Measurements from ENCODE around the gene GLCE. TPM values are rescaled to one million over a fixed set of nuclear protein-coding genes. Genes with fewer than 3 reads are reported as not detected.

The GLCE gene
- total and polyA plus RNA-seq, 2 donors (not counting 1 experiment from before 2014, with no cell fraction given) = 21.7 to 23.9 TPM

DNA sequence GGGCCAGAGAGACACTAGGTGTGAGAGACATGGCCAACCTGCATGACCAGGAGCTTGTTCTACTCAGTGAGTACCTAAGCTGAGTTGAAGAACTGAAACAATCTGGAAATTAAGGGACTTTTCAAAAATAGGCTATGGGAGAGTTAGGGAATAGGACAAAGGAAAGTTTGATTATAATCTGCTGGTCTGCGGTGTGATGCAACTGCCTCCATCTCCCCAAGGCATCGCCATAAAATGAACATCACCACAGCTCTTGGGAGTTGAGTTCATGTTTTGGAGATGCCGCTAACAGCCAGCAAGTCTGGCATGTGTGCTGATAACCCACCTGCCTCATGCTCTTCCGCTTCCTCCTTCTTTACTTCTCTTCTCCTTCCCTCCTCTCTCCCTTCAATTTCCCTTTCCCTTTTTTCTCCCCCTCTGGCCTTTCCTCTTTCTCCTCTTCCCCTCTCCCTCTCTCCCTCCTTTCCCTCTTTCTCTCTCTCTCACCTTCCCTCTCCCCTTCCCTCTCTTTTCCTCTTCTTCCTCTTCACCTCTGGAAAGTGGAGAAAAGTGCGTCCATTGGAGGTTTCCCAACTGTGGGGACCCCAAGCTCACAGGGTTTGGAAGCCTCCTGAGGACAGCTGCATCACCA lies 39.1 kb upstream of the GLCE start:
- H3K9me3 ChIP-seq (ENCODE audit: control insufficient read depth, insufficient read depth, low read depth, low read length) = no peaks in the 10 kb centered on the region
- H3K27me3 ChIP-seq (ENCODE audit: control insufficient read depth, insufficient read depth, low read length) = peaks cover 22% of the 10 kb centered on the region
- no peak overlapping the region for H3K27ac ChIP-seq (ENCODE audit: insufficient read depth, low read length)
- H4K20me1 ChIP-seq (ENCODE audit: control insufficient read depth, extremely low read depth, insufficient read depth, low read length) = no peaks in the 10 kb centered on the region
- H3K79me2 ChIP-seq (ENCODE audit: control insufficient read depth, insufficient read depth, low read length) = no peaks in the 10 kb centered on the region
- no peak for TF ChIP-seq EZH2 (IDR thresholded peaks at IDR 0.05; ENCODE audit: low read length, missing control alignments)
- TF ChIP-seq CTCF (conservative IDR thresholded peaks at IDR 0.05 in 1 of 2, IDR thresholded peaks at IDR 0.05 in 1 of 2; ENCODE audit: low read depth in 1 of 2, low read length in 2 of 2) = no peak
- H3K4me3 ChIP-seq (replicated peaks in 1 of 4; ENCODE audit: control extremely low read depth in 1 of 4, insufficient read depth in 1 of 4, low read depth in 3 of 4, low read length in 4 of 4) = no peak overlapping the region
- DNase-seq (ENCODE audit: low read depth in 2 of 2) = no peak
- H3K36me3 ChIP-seq (ENCODE audit: control insufficient read depth, insufficient read depth, low read length) = no peaks in the 10 kb centered on the region
- H3K4me2 ChIP-seq (ENCODE audit: extremely low read depth, insufficient read depth, low read length) = no peak overlapping the region
- no peaks in the 10 kb centered on the region for H3K4me1 ChIP-seq (ENCODE audit: control insufficient read depth, extremely low read depth, insufficient read depth, low read length)
- H3K9ac ChIP-seq (ENCODE audit: insufficient read depth, low read length) = no peak overlapping the region
- H2AFZ ChIP-seq (ENCODE audit: low read length) = no peak overlapping the region

DNA sequence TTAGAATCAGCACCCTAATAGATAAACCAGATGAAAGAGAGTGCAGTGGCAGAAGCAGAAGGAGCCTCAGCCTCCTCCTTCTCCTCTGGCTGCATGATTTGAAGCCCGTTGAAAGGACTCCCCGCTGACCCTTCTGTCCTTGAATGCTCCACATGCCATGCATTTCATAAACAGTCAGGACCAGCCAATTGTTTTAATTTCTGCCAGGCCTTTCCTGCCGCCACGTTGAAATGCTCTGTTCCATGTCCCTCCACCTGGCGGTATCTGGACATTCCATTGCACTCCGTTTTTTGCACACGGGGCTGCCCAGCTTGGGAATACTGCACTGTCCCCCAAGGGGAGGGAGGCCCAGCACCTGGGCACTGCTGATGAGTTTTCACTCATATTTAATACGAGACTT lies 35.2 kb upstream of the GLCE start:
- H3K4me2 ChIP-seq (ENCODE audit: extremely low read depth, insufficient read depth, low read length) = no peak overlapping the region
- no peaks in the 10 kb centered on the region for H3K9me3 ChIP-seq (ENCODE audit: control insufficient read depth, insufficient read depth, low read depth, low read length)
- no peaks in the 10 kb centered on the region for H4K20me1 ChIP-seq (ENCODE audit: control insufficient read depth, extremely low read depth, insufficient read depth, low read length)
- H3K4me1 ChIP-seq (ENCODE audit: control insufficient read depth, extremely low read depth, insufficient read depth, low read length) = no peaks in the 10 kb centered on the region
- H3K4me3 ChIP-seq (replicated peaks in 1 of 4; ENCODE audit: control extremely low read depth in 1 of 4, insufficient read depth in 1 of 4, low read depth in 3 of 4, low read length in 4 of 4) = no peak overlapping the region
- no peak for DNase-seq (ENCODE audit: low read depth in 2 of 2)
- H3K36me3 ChIP-seq (ENCODE audit: control insufficient read depth, insufficient read depth, low read length) = no peaks in the 10 kb centered on the region
- no peak overlapping the region for H3K9ac ChIP-seq (ENCODE audit: insufficient read depth, low read length)
- peaks cover 2% of the 10 kb centered on the region for H3K27me3 ChIP-seq (ENCODE audit: control insufficient read depth, insufficient read depth, low read length)
- H3K27ac ChIP-seq (ENCODE audit: insufficient read depth, low read length) = no peak overlapping the region
- no peak for TF ChIP-seq EZH2 (IDR thresholded peaks at IDR 0.05; ENCODE audit: low read length, missing control alignments)
- TF ChIP-seq CTCF (conservative IDR thresholded peaks at IDR 0.05 in 1 of 2, IDR thresholded peaks at IDR 0.05 in 1 of 2; ENCODE audit: low read depth in 1 of 2, low read length in 2 of 2) = no peak
- no peaks in the 10 kb centered on the region for H3K79me2 ChIP-seq (ENCODE audit: control insufficient read depth, insufficient read depth, low read length)
- H2AFZ ChIP-seq (ENCODE audit: low read length) = no peak overlapping the region

DNA sequence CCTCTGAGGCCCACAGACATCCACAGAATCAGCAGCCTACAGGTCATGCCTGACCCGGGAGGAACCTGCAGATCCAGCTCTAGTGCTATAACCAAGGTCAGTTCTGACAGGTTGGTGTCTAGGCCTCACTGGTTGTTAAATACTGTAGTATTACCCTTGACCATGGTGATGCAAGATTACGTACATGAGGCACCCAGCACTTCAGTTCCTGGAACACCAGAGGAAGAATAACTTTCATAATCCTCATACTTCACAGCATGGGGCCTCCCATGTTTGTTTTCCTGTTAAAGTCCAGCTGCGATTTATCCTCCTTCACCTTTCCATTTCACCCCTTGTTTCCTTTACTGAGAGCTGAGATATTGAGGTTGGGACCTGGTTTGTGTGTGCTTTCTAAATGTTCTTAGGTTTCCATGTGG lies 34.4 kb upstream of the GLCE start:
- no peak overlapping the region for H3K27ac ChIP-seq (ENCODE audit: insufficient read depth, low read length)
- no peaks in the 10 kb centered on the region for H3K79me2 ChIP-seq (ENCODE audit: control insufficient read depth, insufficient read depth, low read length)
- H3K4me3 ChIP-seq (replicated peaks in 1 of 4; ENCODE audit: control extremely low read depth in 1 of 4, insufficient read depth in 1 of 4, low read depth in 3 of 4, low read length in 4 of 4) = no peak overlapping the region
- H4K20me1 ChIP-seq (ENCODE audit: control insufficient read depth, extremely low read depth, insufficient read depth, low read length) = no peaks in the 10 kb centered on the region
- H3K27me3 ChIP-seq (ENCODE audit: control insufficient read depth, insufficient read depth, low read length) = peaks cover 5% of the 10 kb centered on the region
- H3K4me2 ChIP-seq (ENCODE audit: extremely low read depth, insufficient read depth, low read length) = no peak overlapping the region
- peak; percentile 45 to 95 for DNase-seq (ENCODE audit: low read depth in 2 of 2)
- H3K9me3 ChIP-seq (ENCODE audit: control insufficient read depth, insufficient read depth, low read depth, low read length) = no peaks in the 10 kb centered on the region
- no peak overlapping the region for H3K9ac ChIP-seq (ENCODE audit: insufficient read depth, low read length)
- no peak overlapping the region for H2AFZ ChIP-seq (ENCODE audit: low read length)
- TF ChIP-seq EZH2 (IDR thresholded peaks at IDR 0.05; ENCODE audit: low read length, missing control alignments) = no peak
- no peak for TF ChIP-seq CTCF (conservative IDR thresholded peaks at IDR 0.05 in 1 of 2, IDR thresholded peaks at IDR 0.05 in 1 of 2; ENCODE audit: low read depth in 1 of 2, low read length in 2 of 2)
- H3K4me1 ChIP-seq (ENCODE audit: control insufficient read depth, extremely low read depth, insufficient read depth, low read length) = no peaks in the 10 kb centered on the region
- H3K36me3 ChIP-seq (ENCODE audit: control insufficient read depth, insufficient read depth, low read length) = no peaks in the 10 kb centered on the region

All from fibroblast of lung (primary cell).